Measurements from ENCODE around the gene LTO1.

Gene LTO1

DNA sequence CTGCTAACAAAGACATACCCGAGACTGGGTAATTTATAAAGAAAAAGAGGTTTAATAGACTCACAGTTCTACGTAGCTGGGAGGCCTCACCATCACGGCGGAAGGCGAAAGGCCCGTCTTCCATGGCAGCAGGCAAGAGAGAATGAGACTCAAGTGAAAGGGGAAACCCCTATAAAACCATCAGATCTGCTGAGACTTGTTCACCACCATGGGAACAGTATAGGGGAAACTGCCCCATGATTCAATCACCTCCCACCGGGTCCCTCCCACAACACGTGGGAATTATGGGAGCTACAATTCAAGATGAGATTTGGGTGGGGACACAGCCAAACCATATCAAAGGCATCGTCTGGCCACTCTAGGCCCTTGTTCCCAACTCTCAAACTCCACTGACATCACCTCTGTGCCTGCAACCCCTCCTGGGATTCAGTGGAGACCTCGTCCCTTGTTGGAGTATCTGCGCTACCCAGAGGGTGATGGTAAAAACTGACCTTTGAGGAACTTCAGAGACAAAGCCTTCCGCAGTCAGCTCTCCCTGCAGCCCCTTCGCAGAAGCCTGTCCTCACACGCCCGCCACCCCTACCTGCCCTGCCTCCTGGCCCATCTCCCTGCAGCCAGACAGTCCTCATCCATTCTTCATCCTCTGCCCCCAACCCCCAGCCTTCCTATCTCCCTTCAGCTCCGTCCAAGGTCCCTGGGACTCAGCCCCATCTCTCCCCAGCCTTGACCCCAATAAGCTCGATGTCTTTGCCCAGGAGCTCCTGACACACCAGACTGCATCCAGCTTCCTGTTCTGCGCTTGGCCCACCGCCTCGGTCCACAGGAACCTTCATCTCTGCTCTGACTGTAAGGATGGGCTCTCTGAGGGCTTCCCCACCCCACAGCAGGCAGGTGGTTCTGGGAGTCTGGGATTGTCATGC lies 18.4 kb downstream of the LTO1 start:
- no peak for DNase-seq

GRCh38 chr11:69655479-69656428 lies 19.4 kb downstream of the LTO1 start:
- no peak for DNase-seq

- DNase-seq = no peak
Observed at GRCh38 chr11:69654660-69655478, 20.3 kb downstream of the LTO1 start.

DNA sequence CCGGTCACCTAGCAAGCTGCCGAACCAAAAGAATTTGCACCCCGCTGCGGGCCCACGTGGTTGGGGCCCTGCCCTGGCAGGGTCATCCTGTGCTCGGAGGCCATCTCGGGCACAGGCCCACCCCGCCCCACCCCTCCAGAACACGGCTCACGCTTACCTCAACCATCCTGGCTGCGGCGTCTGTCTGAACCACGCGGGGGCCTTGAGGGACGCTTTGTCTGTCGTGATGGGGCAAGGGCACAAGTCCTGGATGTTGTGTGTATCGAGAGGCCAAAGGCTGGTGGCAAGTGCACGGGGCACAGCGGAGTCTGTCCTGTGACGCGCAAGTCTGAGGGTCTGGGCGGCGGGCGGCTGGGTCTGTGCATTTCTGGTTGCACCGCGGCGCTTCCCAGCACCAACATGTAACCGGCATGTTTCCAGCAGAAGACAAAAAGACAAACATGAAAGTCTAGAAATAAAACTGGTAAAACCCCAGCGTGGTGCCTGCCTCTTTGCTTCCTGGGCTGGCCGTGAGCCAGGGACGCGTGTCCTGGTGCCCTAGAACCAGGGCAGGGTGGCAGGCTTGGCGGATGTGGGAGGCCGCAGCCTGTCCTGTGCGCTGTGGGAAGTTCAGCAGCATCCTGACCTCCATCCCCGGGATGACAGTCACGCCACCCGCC lies 21.0 kb downstream of the LTO1 start:
- DNase-seq = no peak

- no peak for DNase-seq
Observed at GRCh38 chr11:69653406-69653960, 21.7 kb downstream of the LTO1 start.

DNA sequence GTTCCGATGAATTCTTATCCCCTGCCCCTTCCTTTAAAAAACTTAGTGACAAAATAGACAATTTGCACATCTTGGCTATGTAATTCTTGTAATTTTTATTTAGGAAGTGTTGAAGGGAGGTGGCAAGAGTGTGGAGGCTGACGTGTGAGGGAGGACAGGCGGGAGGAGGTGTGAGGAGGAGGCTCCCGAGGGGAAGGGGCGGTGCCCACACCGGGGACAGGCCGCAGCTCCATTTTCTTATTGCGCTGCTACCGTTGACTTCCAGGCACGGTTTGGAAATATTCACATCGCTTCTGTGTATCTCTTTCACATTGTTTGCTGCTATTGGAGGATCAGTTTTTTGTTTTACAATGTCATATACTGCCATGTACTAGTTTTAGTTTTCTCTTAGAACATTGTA lies 22.2 kb downstream of the LTO1 start:
- DNase-seq = no peak

- no peak for DNase-seq
Observed at GRCh38 chr11:69651834-69652620, 23.1 kb downstream of the LTO1 start.

- DNase-seq = no peak
Observed at GRCh38 chr11:69650832-69651344, 24.3 kb downstream of the LTO1 start.

GRCh38 chr11:69650081-69650831 lies 24.9 kb downstream of the LTO1 start:
- DNase-seq = no peak

DNA sequence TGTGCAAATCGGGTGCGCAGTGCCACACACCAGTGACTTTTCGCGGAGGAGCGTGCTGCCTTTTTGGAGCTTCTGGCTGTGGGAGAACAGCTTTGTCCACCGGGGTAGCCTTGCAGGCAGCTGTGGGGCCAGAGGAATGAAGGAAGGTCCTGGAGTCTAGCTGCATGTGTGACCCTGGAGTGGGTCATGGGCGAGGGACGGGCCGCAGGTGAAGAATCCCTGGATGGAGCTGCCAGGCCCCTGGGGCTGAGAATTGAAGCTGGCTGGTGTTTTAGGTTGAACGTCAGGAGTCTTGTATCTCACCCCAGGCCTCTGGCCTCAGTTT lies 25.6 kb downstream of the LTO1 start:
- no peak for DNase-seq

- no peak for DNase-seq
Observed at GRCh38 chr11:69648679-69649575, 26.2 kb downstream of the LTO1 start.

GRCh38 chr11:69647761-69648497 lies 27.2 kb downstream of the LTO1 start:
- DNase-seq = no peak

DNA sequence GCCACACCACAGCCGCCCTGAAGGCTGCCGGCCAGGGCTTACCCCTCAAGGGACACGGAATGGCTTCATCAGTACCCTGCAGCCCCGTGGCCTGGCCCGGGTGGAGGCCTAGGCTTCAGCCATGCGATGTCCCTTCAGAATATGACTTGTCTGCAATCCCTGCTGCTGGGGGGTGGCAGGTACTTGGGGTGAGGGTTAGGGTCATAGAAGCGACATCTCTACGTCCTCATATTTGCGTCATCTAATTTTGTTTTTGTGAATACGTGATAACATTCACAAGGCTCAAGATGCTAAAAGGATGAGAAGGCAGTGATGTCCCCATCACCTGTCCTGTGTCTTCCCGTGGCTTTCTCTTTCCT lies 27.8 kb downstream of the LTO1 start:
- no peak for DNase-seq

DNA sequence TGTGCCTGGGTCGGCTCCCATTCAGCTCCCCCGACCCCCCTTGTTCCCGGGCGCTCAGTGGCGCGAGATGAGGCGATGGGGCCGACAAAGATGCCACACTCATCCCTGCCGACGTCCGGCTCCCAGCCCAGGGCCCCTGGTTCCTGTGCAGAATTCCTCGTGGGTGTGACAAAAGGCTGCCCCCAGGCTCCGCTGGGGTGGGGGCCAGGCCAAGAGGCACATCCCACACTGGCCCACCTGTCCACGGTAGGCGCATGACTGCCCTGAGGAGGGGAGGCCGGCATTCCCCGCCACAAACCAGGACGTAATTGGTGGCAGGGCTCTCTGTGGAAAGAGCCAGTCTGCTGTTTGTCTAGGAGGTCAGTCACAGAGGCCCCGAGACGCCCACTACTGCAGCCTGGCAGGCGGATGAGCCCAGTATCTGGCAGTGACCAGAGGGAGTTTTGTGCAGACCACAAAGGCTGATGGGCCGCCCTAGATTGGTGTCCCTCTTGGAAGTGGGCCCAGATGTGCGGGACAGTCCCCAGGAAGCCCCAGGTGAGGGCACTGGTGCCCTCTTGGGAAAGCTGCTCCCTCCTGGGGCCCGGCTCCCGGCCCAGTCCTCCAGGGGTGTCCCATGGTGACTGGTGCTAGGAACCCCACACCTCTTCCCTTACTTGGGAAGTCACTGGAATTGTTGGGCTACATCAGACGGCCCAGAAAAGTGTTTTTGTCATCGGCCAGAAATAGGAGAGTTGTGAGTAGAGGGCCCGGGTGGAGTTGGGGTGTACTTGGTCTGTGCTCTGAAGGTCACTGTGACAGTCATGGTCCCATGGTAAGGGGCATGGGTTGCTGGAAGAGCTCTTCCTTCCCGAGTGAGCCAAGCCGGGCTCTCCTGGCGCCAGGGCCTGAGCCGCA lies 28.4 kb downstream of the LTO1 start:
- no peak for DNase-seq

GRCh38 chr11:69645801-69646492 lies 29.2 kb downstream of the LTO1 start:
- no peak for DNase-seq

DNA sequence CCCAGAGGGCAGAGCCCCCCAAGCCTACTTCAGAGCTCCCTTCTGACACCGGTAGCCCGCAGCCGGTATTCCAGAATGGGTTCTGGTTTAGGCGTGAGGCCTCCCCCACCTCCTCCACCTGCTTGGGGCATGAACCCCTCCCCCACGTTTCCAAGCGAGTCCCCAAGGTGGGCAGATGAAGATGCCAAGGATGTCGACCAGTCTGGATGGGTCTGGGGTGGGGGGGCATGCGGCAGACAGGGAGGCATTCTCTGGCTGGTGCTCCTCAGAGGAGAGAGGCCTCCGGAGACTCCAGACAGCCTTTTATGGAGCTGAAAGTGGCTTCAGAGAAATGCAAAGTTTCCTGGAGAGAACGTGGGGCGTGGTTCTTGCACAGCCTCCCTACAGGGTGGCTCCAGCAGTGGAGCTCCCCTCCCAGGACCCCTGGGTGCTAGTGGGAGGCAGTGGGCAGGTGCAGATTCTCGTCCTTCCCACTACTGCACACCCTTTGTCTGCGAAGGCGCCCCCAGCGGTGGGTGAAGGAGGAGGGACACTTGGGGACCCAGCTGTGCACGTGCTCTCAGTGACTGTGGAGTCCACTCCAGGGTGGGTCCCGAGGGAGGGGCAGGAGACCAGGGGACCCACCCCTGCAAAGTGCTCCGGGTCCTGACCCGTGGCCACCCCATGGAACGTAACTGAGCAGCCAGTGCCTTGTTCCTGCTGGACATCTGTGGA lies 30.0 kb downstream of the LTO1 start:
- DNase-seq = no peak
